ENCODE measurements around the gene TREH. TPM values are rescaled to one million over a fixed set of nuclear protein-coding genes. Genes with fewer than 3 reads are reported as not detected.

Gene TREH
- total RNA-seq, 1 experiment from 2014 or later, result 0.21 TPM

GRCh38 chr11:118644496-118644895 is 35.0 kb downstream of the TREH start:
- Mint-ChIP-seq H3K9me3 (ENCODE audit: low read depth, unreplicated experiment) (no peaks in the 10 kb centered on the region), H3K27me3 (ENCODE audit: unreplicated experiment) (no peaks in the 10 kb centered on the region), H3K36me3 (ENCODE audit: insufficient read depth, unreplicated experiment) (peaks cover 10% of the 10 kb centered on the region), H3K27ac (ENCODE audit: unreplicated experiment) (no peak overlapping the region), H3K4me1 (ENCODE audit: low read depth, unreplicated experiment) (peaks cover 11% of the 10 kb centered on the region), H3K4me3 (ENCODE audit: low read depth, unreplicated experiment) (no peak overlapping the region)
- CTCF ChIA-PET, result no interaction called here
- no TSS peak for BruUV-seq (replicated peaks)
- DNase-seq, result no peak
- no peak for TF ChIP-seq CTCF (IDR thresholded peaks at IDR 0.05; ENCODE audit: unreplicated experiment)
- intact Hi-C loops (cut with micrococcal nuclease; ENCODE audit: unreplicated experiment), result no loop called here

GRCh38 chr11:118643995-118644345 is 35.5 kb downstream of the TREH start:
- H3K27ac Mint-ChIP-seq (ENCODE audit: unreplicated experiment), result no peak overlapping the region
- no peaks in the 10 kb centered on the region for H3K27me3 Mint-ChIP-seq (ENCODE audit: unreplicated experiment)
- BruUV-seq (replicated peaks), result no TSS peak
- peaks cover 10% of the 10 kb centered on the region for H3K36me3 Mint-ChIP-seq (ENCODE audit: insufficient read depth, unreplicated experiment)
- no peak for DNase-seq
- intact Hi-C loops (cut with micrococcal nuclease; ENCODE audit: unreplicated experiment), result no loop called here
- no peak overlapping the region for H3K4me3 Mint-ChIP-seq (ENCODE audit: low read depth, unreplicated experiment)
- peaks cover 11% of the 10 kb centered on the region for H3K4me1 Mint-ChIP-seq (ENCODE audit: low read depth, unreplicated experiment)
- TF ChIP-seq CTCF (IDR thresholded peaks at IDR 0.05; ENCODE audit: unreplicated experiment), result no peak
- H3K9me3 Mint-ChIP-seq (ENCODE audit: low read depth, unreplicated experiment), result no peaks in the 10 kb centered on the region
- CTCF ChIA-PET, result no interaction called here

GRCh38 chr11:118643142-118643994 is 36.1 kb downstream of the TREH start:
- peaks cover 11% of the 10 kb centered on the region for H3K4me1 Mint-ChIP-seq (ENCODE audit: low read depth, unreplicated experiment)
- intact Hi-C loops (cut with micrococcal nuclease; ENCODE audit: unreplicated experiment), result no loop called here
- H3K27ac Mint-ChIP-seq (ENCODE audit: unreplicated experiment), result no peak overlapping the region
- no peaks in the 10 kb centered on the region for H3K27me3 Mint-ChIP-seq (ENCODE audit: unreplicated experiment)
- H3K9me3 Mint-ChIP-seq (ENCODE audit: low read depth, unreplicated experiment), result no peaks in the 10 kb centered on the region
- peaks cover 10% of the 10 kb centered on the region for H3K36me3 Mint-ChIP-seq (ENCODE audit: insufficient read depth, unreplicated experiment)
- no peak for TF ChIP-seq CTCF (IDR thresholded peaks at IDR 0.05; ENCODE audit: unreplicated experiment)
- no TSS peak for BruUV-seq (replicated peaks)
- no peak for DNase-seq
- no peak overlapping the region for H3K4me3 Mint-ChIP-seq (ENCODE audit: low read depth, unreplicated experiment)
- CTCF ChIA-PET, result interaction anchor here (0.6 kb wide), 1 partner anchor 213 kb away, joined by 3 read pairs; no protein-coding TSS in a partner anchor

- peaks cover 10% of the 10 kb centered on the region for H3K36me3 Mint-ChIP-seq (ENCODE audit: insufficient read depth, unreplicated experiment)
- no peaks in the 10 kb centered on the region for H3K27me3 Mint-ChIP-seq (ENCODE audit: unreplicated experiment)
- no peaks in the 10 kb centered on the region for H3K9me3 Mint-ChIP-seq (ENCODE audit: low read depth, unreplicated experiment)
- TF ChIP-seq CTCF (IDR thresholded peaks at IDR 0.05; ENCODE audit: unreplicated experiment), result no peak
- no peak overlapping the region for H3K4me3 Mint-ChIP-seq (ENCODE audit: low read depth, unreplicated experiment)
- intact Hi-C loops (cut with micrococcal nuclease; ENCODE audit: unreplicated experiment), result no loop called here
- no TSS peak for BruUV-seq (replicated peaks)
- DNase-seq, result peak; percentile 54
- H3K4me1 Mint-ChIP-seq (ENCODE audit: low read depth, unreplicated experiment), result peaks cover 11% of the 10 kb centered on the region
- CTCF ChIA-PET, result interaction anchor here (0.7 kb wide), 1 partner anchor 9 kb away, joined by 4 read pairs; no protein-coding TSS in a partner anchor
- H3K27ac Mint-ChIP-seq (ENCODE audit: unreplicated experiment), result no peak overlapping the region
These were observed 37.9 kb downstream of the TREH start for GRCh38 chr11:118641397-118642019.
